GM18511 (cell line): ENCODE results near the gene ELMO2.

Source experiments
- ATAC-seq: cut with Tn5 transposase; IDR thresholded peaks from one replicate; pipeline ENCODE4 v1.9.1; 2021; ENCODE audit warnings: mild to moderate bottlenecking, moderate library complexity; ENCODE audit not compliant: unreplicated experiment

Gene ELMO2

GRCh38 chr20:46334303-46334904 is 72.0 kb downstream of the ELMO2 start:
- no peak for ATAC-seq

DNA sequence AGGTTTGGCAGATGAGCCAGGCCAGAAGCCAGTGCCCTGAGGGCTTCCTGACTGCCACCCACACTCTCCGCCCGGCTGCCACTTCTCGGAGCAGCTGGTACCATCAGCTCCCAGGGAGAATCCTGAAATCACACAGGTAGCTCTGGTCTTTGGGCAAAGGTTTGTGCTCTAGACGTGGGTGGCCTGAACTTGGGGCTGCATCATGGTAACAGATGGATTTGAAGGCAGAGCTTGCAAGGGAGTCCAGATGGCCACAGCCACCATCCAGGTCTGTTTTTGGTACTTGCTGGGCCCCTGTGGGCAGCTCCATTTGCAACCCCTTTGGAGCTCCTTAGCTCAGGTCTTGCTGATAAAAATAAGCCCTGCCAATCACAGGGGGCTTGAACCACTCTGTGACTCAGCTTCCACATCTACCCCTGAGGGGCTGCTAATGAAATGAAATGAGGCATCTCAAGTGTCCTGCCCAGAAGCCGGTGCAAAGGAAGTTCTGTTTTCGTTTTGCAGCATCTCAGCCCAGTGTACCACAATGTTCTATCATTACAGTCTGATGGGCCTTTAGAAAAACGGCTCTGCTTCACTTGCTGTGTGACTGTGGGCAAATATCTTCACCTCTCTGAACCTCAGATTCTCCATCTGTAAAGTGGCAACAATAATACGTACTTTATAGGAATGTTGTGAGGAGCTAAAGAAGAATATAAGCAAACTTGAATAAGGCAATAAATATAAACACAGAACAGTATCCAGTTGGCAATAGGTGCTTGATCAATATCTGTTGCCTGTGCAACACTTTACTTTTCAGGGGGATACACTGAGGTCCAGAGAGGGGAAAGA is 73.0 kb downstream of the ELMO2 start:
- ATAC-seq = no peak

- ATAC-seq = no peak
These were observed 73.8 kb downstream of the ELMO2 start for GRCh38 chr20:46332373-46333160.

DNA sequence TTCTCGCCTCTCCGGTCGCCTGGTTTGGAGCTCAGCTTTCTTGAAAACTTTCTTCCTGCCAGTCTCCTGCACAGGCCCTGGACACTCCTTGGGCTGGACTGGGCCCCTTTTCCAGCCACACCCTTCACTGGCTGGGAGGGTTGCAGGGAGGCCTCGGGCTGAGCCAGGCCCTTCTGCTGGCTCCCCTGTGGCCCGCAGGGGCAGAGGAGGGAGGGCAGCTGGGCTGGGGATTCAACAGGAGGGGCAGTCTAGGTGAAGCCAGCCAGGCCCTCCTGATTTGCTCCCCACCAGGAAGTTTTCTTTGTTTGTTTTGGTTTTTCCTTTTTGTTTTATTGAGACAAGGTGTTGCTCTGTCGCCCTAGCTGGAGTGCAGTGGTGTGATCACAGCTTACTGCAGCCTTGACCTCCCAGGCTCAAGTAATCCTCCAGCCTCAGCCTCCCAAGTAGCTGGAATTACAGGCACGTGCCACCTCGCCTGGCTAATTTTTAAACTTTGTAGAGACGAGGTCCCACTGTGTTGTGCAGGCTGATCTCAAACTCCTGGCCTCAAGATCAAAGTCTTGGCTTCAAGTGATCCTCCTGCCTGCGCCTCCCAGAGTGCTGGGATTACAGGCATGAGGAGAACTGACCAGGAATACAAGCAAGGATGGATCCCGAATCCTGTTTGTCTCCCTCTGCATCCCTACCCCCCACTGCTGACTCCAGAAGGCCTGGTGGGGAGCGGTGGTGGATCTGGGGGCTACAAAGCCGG is 74.6 kb downstream of the ELMO2 start:
- ATAC-seq = no peak

GRCh38 chr20:46330831-46331371 is 75.5 kb downstream of the ELMO2 start:
- no peak for ATAC-seq

- no peak for ATAC-seq
These were observed 76.2 kb downstream of the ELMO2 start for GRCh38 chr20:46330072-46330763.

- ATAC-seq = no peak
These were observed 78.1 kb downstream of the ELMO2 start for GRCh38 chr20:46328200-46328882.

- ATAC-seq = no peak
These were observed 78.9 kb downstream of the ELMO2 start for GRCh38 chr20:46327557-46327956.

DNA sequence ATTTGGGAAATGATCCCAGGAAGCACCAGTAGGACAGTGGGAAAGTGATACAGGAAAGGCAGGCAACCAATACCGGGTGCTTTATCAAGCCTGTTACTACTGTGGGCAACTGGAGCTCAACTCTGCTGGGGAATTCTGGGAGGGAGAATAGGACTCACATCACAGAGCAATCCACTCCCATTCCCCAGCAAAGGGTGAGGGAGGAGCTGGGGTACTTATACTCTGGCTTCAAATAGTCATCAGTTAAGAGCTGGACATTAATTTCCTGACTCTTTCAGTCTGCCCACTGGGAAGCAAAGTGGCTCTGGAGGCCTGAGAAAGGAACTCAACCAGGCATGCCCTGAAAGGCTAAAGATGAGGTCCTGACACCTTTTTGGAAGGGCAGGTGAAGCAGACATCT is 80.6 kb downstream of the ELMO2 start:
- ATAC-seq = no peak

DNA sequence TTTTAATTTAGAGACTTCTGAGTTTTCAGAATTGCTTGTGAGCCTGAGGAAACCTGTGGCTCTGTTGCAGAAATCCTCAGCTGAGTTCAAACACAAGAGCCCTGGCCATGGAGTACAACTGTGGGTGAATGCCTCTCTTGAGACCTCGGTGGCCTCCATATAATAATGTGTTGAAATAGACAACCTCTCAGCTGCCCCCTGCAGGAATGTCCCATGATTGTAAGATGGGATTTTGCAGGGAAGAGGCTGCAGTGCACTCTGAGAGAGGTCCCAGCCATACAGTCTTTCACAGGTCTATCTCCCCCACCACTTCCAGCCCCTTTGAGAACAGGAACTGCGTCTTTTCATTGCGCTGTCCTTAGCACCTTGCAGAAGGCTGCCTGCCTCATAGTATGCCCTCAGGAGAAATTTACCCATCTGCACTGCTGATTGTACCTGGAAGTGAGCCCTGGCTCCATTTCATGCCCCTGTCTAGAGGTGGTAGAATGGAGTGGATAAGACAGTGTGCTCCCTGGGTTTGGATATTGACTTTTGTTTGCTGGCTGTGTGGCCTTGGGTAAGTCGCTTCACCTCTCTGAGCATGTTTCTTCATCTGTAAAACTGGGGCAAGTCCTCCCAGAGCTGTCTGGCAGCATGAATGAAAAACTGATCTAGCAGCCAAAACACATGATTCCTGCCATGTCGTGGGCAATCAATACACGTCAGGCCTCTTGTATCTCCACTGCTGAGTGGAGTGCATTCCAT is 81.3 kb downstream of the ELMO2 start:
- ATAC-seq = no peak

GRCh38 chr20:46324379-46324778 is 82.0 kb downstream of the ELMO2 start:
- ATAC-seq = no peak

GRCh38 chr20:46323557-46323956 is 82.9 kb downstream of the ELMO2 start:
- ATAC-seq = no peak

GRCh38 chr20:46322641-46323040 is 83.8 kb downstream of the ELMO2 start:
- no peak for ATAC-seq

- no peak for ATAC-seq
These were observed 88.7 kb downstream of the ELMO2 start for GRCh38 chr20:46317685-46318177.

DNA sequence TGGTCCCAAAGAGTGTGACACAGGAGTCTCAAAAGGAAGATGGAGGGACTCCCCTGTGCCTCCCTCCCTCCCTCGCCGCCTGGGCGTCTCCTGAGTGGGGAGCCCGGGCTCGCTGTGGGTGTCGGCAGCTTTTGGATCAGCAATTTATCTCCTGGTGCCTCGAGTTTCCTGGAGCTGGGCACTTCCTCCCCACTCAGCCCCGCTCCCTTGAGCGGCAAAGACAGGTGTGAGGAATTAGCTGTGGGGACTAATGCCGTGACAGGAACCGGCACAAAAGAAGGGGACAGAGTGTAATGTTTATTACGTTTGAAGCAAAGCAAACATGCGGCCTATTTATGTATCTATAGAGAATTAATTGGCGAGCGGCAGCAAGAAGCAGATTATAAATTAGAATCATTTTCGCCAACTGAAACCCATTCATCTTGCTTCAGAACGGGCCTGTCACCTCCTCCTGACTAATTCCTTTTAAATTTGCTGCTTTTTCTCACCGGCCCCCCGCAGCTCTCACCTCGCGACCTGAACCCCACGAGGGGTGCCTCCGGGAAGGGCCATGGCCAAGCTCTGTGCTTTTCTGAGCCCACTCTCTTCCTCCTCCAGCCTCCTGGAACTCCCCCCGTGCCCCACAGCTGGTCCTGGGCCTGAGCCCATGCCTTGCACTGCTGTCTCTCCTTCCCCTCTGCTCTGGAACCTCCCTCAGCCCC is 89.3 kb downstream of the ELMO2 start:
- no peak for ATAC-seq
